GM19193 (cell line): Measurements from ENCODE around the gene IL17F.

Experiments
- POLR2A ChIP-seq: IDR thresholded peaks from 4 replicates; pipeline ENCODE4 v1.6.1; 2011; ENCODE audit not compliant: insufficient read depth, insufficient read length; ENCODE audit errors: extremely low read depth

Gene IL17F

DNA sequence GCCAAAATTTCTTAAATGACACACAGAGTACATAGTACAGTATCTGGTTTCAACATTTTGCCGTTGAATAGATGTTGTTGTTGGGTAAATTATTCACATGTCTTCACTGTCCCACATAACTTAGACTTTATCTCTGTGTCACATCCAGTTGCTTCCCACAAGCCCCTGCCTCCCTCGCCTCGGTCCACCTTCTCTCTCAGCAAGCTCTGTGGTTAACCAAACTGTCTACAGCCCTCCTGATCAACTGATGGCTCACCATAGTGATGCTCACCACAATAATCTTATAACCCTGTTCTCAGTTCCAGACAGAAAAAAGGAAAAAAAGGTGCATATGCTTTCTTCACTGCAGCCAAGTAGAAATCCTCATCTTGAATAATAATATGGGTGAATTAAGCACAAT, 23.0 kb downstream of the IL17F start:
- TF ChIP-seq POLR2A, result no peak

DNA sequence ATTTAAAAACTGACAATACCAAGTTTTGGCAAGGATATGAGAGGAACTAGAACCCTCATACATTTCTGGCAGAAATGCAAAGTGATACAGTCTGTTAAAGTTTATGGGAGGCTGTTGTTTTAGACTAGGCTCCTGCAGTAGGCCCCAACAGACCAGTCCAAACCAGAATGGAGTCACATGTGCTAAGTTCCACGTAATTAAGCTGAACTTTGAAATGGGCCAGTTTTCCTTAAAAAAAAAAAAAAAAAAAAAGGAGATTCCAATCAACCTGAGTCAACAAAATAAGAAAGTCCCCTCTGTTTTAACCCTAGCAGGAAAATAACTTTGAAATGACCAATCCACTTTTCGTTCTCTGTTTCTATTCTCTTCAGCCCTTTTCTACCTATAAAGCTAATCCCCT, 26.5 kb downstream of the IL17F start:
- no peak for TF ChIP-seq POLR2A

DNA sequence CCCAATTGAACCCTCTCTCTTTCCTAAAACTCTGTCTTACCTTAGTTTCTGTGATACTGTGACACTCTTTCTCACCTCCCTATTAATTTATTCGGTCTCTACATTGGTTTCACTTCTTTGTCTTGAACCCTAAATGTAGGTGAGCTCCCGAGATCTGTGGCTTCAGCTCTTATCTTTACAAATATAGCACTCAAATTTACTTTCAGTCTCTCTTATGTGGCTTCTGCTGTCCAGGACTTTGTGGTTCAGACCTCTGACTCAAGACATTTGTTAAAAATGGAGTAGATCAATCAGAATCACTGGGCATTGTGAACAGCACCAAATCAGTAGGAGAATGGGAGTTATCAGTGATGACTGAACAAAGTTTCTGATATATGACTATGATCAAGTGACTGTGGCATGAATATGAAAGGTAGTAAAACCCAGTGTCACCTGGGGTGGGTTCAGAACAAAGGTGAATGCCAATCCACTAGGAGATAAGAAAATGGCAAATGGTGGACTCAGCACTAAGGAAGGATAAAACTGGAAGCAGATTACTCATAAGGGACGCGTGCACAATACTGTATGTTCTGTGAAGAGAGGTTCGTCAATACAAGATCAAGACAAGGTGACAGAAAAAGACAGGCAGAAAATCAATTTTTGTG, 27.2 kb downstream of the IL17F start:
- no peak for TF ChIP-seq POLR2A

DNA sequence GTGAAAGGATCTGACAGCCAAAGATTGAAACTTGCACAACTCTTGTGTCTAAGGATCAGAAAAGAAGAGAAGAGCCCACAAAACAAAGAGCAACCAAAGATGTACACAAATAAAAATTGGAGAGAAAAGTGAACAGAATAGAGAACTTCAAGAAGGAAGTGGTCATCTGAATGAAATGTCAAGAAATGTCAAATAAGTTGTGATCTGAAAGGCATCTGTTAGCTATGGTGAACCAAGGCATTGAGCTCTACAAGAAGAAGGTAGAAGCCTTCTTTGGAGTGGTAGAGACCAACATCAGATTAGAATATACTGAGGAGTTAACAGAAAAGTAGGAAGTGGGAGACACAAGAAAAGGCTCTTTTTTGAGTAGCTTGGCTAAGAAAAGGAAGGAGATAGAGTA, 28.5 kb downstream of the IL17F start:
- no peak for TF ChIP-seq POLR2A

DNA sequence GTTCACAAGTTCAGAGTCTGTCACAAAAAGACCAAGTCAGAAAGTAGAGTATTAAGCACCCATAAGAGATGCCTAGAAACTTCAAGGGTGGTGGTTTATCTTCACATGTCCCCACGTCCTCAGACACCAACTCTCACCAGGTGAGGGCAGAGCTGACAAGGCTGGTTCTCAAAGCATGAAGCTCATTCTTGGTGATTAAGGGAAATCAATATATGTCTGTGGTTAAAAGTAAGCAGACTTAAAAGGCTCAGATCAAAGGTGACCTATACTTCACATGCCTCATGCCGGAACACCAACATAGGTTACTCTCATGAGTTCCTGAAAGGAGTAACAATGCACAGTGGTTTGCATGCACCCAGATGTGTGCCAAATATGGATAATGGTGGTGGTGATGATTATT, 31.2 kb downstream of the IL17F start:
- TF ChIP-seq POLR2A, result no peak

DNA sequence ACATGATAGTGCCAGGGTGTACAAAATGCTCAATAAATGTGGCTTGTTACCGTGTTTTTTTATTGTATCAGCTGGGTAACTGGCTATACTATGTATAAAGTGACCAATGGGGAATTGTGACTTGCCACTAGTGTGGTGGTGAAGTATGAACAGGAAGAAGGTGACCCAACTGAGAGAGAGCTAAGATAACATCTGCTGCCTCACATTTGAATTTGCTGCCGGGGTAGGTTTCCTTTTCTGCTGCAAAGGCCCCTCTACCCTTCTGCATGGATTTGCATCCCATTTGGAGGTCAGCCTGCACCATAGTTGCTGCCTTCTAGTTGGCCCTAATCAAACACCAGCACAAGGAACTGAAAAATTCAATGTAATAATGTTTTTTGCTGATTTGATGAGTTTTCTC, 34.1 kb downstream of the IL17F start:
- no peak for TF ChIP-seq POLR2A

DNA sequence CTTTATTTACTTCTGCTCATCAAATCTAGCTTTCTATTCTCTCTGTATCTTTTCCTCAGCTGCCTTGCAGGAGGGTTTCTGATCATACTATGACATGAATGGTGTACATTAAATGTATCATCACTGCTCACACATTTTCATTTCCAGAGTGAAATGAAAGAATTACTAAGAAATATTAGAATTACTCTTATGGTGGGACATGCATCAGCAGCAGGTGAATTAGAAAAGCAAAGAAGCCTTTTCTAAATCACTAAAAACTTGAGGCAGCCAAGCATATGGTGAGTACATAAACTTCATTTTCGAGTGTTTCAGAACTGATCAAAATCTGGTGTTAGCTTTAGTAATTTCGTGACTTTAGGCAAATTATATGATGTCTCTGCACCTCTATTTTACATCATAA, 34.5 kb downstream of the IL17F start:
- no peak for TF ChIP-seq POLR2A

DNA sequence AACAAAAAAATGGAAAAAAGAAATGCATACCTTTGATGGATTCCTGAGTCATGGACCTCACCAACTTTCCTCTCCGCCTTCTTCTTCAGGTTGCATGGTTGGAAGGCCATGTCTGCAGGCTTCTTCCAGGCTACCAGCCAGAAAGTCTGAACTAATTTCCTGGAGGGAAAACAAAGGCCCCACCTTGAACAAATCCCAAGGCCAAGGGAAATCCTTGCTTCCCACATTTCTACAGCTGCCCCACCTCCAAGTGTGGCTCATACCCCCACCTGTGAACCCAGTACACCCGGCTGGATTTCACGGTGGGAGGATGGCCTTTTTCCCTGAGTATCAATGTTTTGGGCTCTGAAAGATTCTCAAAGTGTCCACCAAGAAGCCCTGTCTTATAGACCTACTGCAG, 35.7 kb downstream of the IL17F start:
- no peak for TF ChIP-seq POLR2A

DNA sequence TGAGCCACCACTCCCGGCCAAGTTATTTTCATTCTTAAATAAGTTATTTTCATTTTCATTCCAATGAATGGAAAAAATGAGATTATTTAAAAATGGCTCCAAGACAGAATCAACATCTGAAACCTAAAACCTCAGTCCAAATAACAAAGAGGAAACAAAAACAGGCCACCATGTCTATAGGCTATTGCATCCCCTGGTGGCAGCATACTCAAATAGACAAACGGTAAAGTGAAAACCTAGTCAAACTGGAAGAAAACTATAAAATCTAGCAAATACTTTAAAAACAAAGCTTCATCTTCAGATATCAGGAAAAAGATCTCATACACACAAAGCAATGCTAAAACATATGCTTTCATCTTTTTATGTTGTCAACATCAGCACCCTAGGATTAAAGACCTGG, 37.2 kb downstream of the IL17F start:
- no peak for TF ChIP-seq POLR2A

DNA sequence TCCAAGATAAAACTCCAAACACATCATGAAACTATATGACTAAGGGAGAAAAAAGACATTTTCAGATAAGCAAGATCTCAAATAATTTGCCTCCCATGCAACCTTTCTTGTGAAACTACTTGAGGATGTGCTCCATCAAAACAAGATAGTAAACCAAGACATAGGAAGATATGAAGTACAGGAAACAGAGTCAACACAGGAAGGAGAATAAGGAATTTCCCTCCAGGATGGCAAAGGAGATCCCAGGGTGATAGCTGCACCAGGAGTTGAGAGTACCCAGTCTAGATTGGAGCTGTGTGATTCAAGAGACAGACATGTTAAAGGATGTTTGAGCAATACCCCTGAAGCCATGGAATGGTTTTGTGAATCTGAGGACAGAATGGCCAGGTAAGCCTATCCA, 42.8 kb downstream of the IL17F start:
- TF ChIP-seq POLR2A, result no peak

DNA sequence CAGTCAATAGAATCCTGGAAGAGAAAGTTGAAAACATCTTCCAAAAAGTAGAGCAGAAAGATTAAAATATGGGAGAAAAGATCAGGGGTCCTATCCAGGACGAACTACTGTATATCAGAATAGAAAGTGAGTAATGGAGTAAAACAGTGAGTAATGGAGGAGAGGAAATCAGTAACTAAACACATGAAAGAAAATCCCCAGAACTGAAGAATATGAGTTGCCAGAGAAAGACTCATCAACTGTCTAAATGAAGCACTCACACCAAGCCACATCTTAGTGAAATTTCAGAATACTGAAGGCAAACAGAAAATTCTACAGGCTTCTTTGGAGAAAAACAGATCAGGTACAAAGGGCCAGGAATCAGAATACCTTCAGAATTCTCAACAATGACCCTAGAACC, 43.3 kb downstream of the IL17F start:
- TF ChIP-seq POLR2A, result no peak

DNA sequence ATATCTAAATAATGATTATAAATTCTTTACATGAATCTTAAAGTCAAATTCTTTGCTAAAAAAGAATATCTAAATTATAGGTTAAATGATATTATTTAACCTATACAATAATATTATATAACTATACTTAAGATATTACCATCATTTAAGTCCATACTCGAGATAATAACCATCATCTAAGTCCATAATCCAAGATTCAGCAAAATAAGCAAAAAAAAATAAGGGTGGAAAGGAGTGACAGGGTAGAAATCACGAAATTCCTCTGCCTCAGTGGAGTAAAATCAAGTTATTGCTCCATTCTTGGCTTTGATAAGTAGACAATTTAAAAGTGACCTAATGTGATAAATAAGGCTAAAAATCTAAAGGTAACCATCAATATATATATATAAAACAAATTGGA, 48.4 kb downstream of the IL17F start:
- TF ChIP-seq POLR2A, result no peak

DNA sequence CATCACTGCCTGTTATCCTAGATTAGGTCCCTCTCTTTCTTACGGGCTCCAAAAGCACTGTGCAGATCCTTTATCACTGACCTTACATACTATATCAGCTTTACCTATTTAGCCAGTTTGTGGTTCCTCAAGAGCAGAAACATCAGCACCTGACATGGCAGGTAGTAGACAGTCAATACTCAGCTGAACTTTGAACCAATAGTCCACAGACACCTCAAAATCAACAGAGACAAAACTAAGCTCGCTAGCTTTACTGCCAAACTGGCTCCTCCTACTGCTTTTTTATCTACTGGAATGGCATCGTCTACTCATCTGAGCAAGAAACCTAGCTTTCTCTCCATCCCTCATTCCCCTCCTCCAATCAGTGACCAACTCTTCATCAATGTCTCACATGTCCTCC, 52.5 kb downstream of the IL17F start:
- no peak for TF ChIP-seq POLR2A

DNA sequence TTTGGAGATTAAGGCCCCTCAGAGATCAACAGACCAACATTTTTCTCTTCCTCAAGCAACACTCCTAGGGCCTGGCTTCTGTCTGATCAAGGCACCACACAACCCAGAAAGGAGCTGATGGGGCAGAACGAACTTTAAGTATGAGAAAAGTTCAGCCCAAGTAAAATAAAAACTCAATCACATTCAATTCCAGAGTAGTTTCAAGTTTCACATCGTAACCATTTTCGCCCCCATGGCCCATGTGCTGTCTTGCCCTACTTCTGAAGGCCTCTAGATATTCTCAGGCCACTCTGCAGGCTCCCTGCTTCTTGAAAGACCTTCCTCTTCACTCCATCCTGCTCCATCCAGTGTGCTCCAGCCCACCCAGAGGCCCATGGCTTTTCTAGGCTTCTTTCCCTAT, 53.9 kb downstream of the IL17F start:
- no peak for TF ChIP-seq POLR2A

DNA sequence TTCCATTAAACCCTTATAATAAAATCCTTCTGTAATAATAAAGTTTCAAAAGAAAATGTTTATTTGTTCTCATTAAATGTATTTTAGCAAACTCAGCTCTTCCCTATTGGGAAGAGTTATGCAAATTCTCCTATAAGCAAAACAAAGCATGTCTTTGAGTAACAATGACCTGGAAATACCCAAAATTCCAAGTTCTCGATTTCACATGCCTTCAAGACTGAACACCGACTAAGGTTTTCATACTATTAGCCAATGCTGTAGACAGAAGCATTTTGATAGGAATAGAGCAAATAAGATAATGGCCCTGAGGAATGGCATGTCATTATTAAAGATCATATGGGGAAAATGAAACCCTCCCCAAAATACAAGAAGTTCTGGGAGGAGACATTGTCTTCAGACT, 54.3 kb downstream of the IL17F start:
- no peak for TF ChIP-seq POLR2A

DNA sequence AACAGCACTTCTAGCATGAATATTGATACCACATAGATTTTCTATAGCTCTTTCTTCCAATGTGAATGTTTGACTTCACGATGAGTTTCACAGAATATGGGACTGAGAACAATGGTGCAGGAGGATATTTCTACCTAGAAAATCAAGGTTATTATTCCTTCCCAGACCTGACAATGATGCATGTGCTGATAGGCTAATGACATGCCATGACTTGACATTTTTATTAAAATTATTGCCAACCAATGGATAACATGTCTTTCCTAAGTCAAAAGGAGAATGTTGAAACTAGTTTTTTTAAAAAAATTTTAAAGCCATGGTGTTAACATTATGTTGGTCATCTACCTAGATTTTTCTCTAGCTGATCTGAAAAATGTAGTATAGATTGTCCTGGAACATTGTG, 57.2 kb downstream of the IL17F start:
- no peak for TF ChIP-seq POLR2A
